ENCODE results near the gene TFEB. TPM values are rescaled to one million over a fixed set of nuclear protein-coding genes. Genes with fewer than 3 reads are reported as not detected.

Gene TFEB
- polyA plus RNA-seq, 1 donor = 86.0 TPM

GRCh38 chr6:41672816-41673703, 62.3 kb downstream of the TFEB start:
- no peaks in the 10 kb centered on the region for H3K36me3 ChIP-seq (ENCODE audit: control insufficient read depth, insufficient read depth, low read length)
- DNase-seq = no peak
- no peak overlapping the region for H3K4me3 ChIP-seq (ENCODE audit: low read length)
- 100% methylated on average over 1 of the region's 17 CpGs for WGBS (ENCODE audit: insufficient coverage, low lambda C conversion rate)
- H3K27me3 ChIP-seq (ENCODE audit: control insufficient read depth, insufficient read depth, low read length) = peaks cover 13% of the 10 kb centered on the region
- no peaks in the 10 kb centered on the region for H3K4me1 ChIP-seq (ENCODE audit: control insufficient read depth, insufficient read depth, low read length)
- H3K27ac ChIP-seq (ENCODE audit: low read length) = no peak overlapping the region
- no peaks in the 10 kb centered on the region for H3K9me3 ChIP-seq (ENCODE audit: control insufficient read depth, low read depth, low read length)

GRCh38 chr6:41672016-41672415, 63.4 kb downstream of the TFEB start:
- Histone ChIP-seq H3K27ac (ENCODE audit: low read length) (no peak overlapping the region), H3K27me3 (ENCODE audit: control insufficient read depth, insufficient read depth, low read length) (peaks cover 13% of the 10 kb centered on the region), H3K36me3 (ENCODE audit: control insufficient read depth, insufficient read depth, low read length) (no peaks in the 10 kb centered on the region), H3K4me3 (ENCODE audit: low read length) (no peak overlapping the region), H3K4me1 (ENCODE audit: control insufficient read depth, insufficient read depth, low read length) (no peaks in the 10 kb centered on the region), H3K9me3 (ENCODE audit: control insufficient read depth, low read depth, low read length) (no peaks in the 10 kb centered on the region)
- no CpG with 5 or more reads among the region's 7 CpGs for WGBS (ENCODE audit: insufficient coverage, low lambda C conversion rate)
- no peak for DNase-seq

- no peak for DNase-seq
- no CpG with 5 or more reads among the region's 5 CpGs for WGBS (ENCODE audit: insufficient coverage, low lambda C conversion rate)
- Histone ChIP-seq H3K27me3 (ENCODE audit: control insufficient read depth, insufficient read depth, low read length) (peaks cover 13% of the 10 kb centered on the region), H3K9me3 (ENCODE audit: control insufficient read depth, low read depth, low read length) (no peaks in the 10 kb centered on the region), H3K27ac (ENCODE audit: low read length) (no peak overlapping the region), H3K4me3 (ENCODE audit: low read length) (no peak overlapping the region), H3K4me1 (ENCODE audit: control insufficient read depth, insufficient read depth, low read length) (no peaks in the 10 kb centered on the region), H3K36me3 (ENCODE audit: control insufficient read depth, insufficient read depth, low read length) (no peaks in the 10 kb centered on the region)
These were observed 64.0 kb downstream of the TFEB start for GRCh38 chr6:41671376-41671775.

GRCh38 chr6:41670703-41671360, 64.6 kb downstream of the TFEB start:
- no peaks in the 10 kb centered on the region for H3K9me3 ChIP-seq (ENCODE audit: control insufficient read depth, low read depth, low read length)
- H3K27ac ChIP-seq (ENCODE audit: low read length) = no peak overlapping the region
- H3K27me3 ChIP-seq (ENCODE audit: control insufficient read depth, insufficient read depth, low read length) = peaks cover 13% of the 10 kb centered on the region
- no peak for DNase-seq
- 90% methylated on average over 6 of the region's 9 CpGs for WGBS (ENCODE audit: insufficient coverage, low lambda C conversion rate)
- no peaks in the 10 kb centered on the region for H3K36me3 ChIP-seq (ENCODE audit: control insufficient read depth, insufficient read depth, low read length)
- no peaks in the 10 kb centered on the region for H3K4me1 ChIP-seq (ENCODE audit: control insufficient read depth, insufficient read depth, low read length)
- no peak overlapping the region for H3K4me3 ChIP-seq (ENCODE audit: low read length)

GRCh38 chr6:41668968-41669367, 66.4 kb downstream of the TFEB start:
- Histone ChIP-seq H3K27ac (ENCODE audit: low read length) (no peak overlapping the region), H3K9me3 (ENCODE audit: control insufficient read depth, low read depth, low read length) (no peaks in the 10 kb centered on the region), H3K4me3 (ENCODE audit: low read length) (no peak overlapping the region), H3K4me1 (ENCODE audit: control insufficient read depth, insufficient read depth, low read length) (no peaks in the 10 kb centered on the region), H3K27me3 (ENCODE audit: control insufficient read depth, insufficient read depth, low read length) (peaks cover 16% of the 10 kb centered on the region), H3K36me3 (ENCODE audit: control insufficient read depth, insufficient read depth, low read length) (no peaks in the 10 kb centered on the region)
- WGBS (ENCODE audit: insufficient coverage, low lambda C conversion rate) = no CpG with 5 or more reads among the region's 2 CpGs
- no peak for DNase-seq

GRCh38 chr6:41667195-41667594, 68.2 kb downstream of the TFEB start:
- no peak overlapping the region for H3K27ac ChIP-seq (ENCODE audit: low read length)
- no CpG with 5 or more reads among the region's 1 CpG for WGBS (ENCODE audit: insufficient coverage, low lambda C conversion rate)

GRCh38 chr6:41664271-41664670, 71.1 kb downstream of the TFEB start:
- WGBS (ENCODE audit: insufficient coverage, low lambda C conversion rate) = no CpG with 5 or more reads among the region's 5 CpGs
- Histone ChIP-seq H3K36me3 (ENCODE audit: control insufficient read depth, insufficient read depth, low read length) (no peaks in the 10 kb centered on the region), H3K4me1 (ENCODE audit: control insufficient read depth, insufficient read depth, low read length) (no peaks in the 10 kb centered on the region), H3K4me3 (ENCODE audit: low read length) (no peak overlapping the region), H3K27me3 (ENCODE audit: control insufficient read depth, insufficient read depth, low read length) (peaks cover 22% of the 10 kb centered on the region), H3K27ac (ENCODE audit: low read length) (no peak overlapping the region), H3K9me3 (ENCODE audit: control insufficient read depth, low read depth, low read length) (no peaks in the 10 kb centered on the region)
- DNase-seq = no peak

More at GRCh38 chr6:41667195-41667594, 68.2 kb downstream of the TFEB start:
- H3K27me3 ChIP-seq (ENCODE audit: control insufficient read depth, insufficient read depth, low read length) = peaks cover 22% of the 10 kb centered on the region
- H3K4me1 ChIP-seq (ENCODE audit: control insufficient read depth, insufficient read depth, low read length) = no peaks in the 10 kb centered on the region
- DNase-seq = no peak
- no peaks in the 10 kb centered on the region for H3K36me3 ChIP-seq (ENCODE audit: control insufficient read depth, insufficient read depth, low read length)
- H3K9me3 ChIP-seq (ENCODE audit: control insufficient read depth, low read depth, low read length) = no peaks in the 10 kb centered on the region
- no peak overlapping the region for H3K4me3 ChIP-seq (ENCODE audit: low read length)

- WGBS (ENCODE audit: insufficient coverage, low lambda C conversion rate) = no CpG with 5 or more reads among the region's 5 CpGs
- no peaks in the 10 kb centered on the region for H3K36me3 ChIP-seq (ENCODE audit: control insufficient read depth, insufficient read depth, low read length)
- no peak for DNase-seq
These were observed 71.8 kb downstream of the TFEB start for GRCh38 chr6:41663568-41663967.

GRCh38 chr6:41659935-41660334, 75.5 kb downstream of the TFEB start:
- peaks cover 30% of the 10 kb centered on the region for H3K27me3 ChIP-seq (ENCODE audit: control insufficient read depth, insufficient read depth, low read length)
- H3K4me3 ChIP-seq (ENCODE audit: low read length) = no peak overlapping the region
- WGBS (ENCODE audit: insufficient coverage, low lambda C conversion rate) = no CpG with 5 or more reads among the region's 7 CpGs
- peaks cover 7% of the 10 kb centered on the region for H3K4me1 ChIP-seq (ENCODE audit: control insufficient read depth, insufficient read depth, low read length)
- no peaks in the 10 kb centered on the region for H3K9me3 ChIP-seq (ENCODE audit: control insufficient read depth, low read depth, low read length)
- H3K36me3 ChIP-seq (ENCODE audit: control insufficient read depth, insufficient read depth, low read length) = no peaks in the 10 kb centered on the region
- H3K27ac ChIP-seq (ENCODE audit: low read length) = no peak overlapping the region
- DNase-seq = no peak

More at GRCh38 chr6:41663568-41663967, 71.8 kb downstream of the TFEB start:
- H3K9me3 ChIP-seq (ENCODE audit: control insufficient read depth, low read depth, low read length) = no peaks in the 10 kb centered on the region
- H3K27me3 ChIP-seq (ENCODE audit: control insufficient read depth, insufficient read depth, low read length) = peaks cover 29% of the 10 kb centered on the region
- H3K4me1 ChIP-seq (ENCODE audit: control insufficient read depth, insufficient read depth, low read length) = no peaks in the 10 kb centered on the region
- H3K27ac ChIP-seq (ENCODE audit: low read length) = no peak overlapping the region
- H3K4me3 ChIP-seq (ENCODE audit: low read length) = no peak overlapping the region

- Histone ChIP-seq H3K36me3 (ENCODE audit: control insufficient read depth, insufficient read depth, low read length) (no peaks in the 10 kb centered on the region), H3K27ac (ENCODE audit: low read length) (no peak overlapping the region), H3K4me1 (ENCODE audit: control insufficient read depth, insufficient read depth, low read length) (peaks cover 7% of the 10 kb centered on the region), H3K4me3 (ENCODE audit: low read length) (no peak overlapping the region), H3K9me3 (ENCODE audit: control insufficient read depth, low read depth, low read length) (no peaks in the 10 kb centered on the region), H3K27me3 (ENCODE audit: control insufficient read depth, insufficient read depth, low read length) (peaks cover 24% of the 10 kb centered on the region)
- no peak for DNase-seq
- WGBS (ENCODE audit: insufficient coverage, low lambda C conversion rate) = no CpG with 5 or more reads among the region's 13 CpGs
These were observed 76.8 kb downstream of the TFEB start for GRCh38 chr6:41658636-41659035.

Data from large intestine (tissue), 3 donors.